Measurements from ENCODE around the gene GRIK3.

The GRIK3 gene

GRCh38 chr1:36829961-36830360 is 204.4 kb downstream of the GRIK3 start:
- no peak for DNase-seq (ENCODE audit: low read depth)

- no peak for DNase-seq (ENCODE audit: low read depth)
Measured at GRCh38 chr1:36829066-36829465, 205.2 kb downstream of the GRIK3 start.

DNA sequence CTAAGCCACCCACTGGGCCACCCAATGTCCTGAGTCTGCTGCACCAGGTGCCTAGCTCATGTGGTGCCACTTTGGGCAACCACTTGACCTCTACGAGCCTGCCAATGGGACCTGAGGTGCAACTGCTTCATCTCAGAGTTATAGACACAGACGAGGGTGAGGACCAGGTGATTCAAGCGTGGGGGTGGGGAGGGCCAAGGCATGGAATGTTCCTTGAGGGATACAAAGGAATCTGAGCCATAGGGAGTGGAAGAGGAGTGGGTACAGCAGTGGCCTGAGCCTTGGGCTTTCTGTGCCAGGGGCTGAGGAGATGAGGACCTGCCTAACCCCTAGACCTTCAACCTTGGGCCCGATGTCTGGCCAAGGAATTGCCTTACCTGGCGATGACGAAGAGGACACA is 209.1 kb downstream of the GRIK3 start:
- no peak for DNase-seq (ENCODE audit: low read depth)

GRCh38 chr1:36824390-36824861 is 209.9 kb downstream of the GRIK3 start:
- no peak for DNase-seq (ENCODE audit: low read depth)

DNA sequence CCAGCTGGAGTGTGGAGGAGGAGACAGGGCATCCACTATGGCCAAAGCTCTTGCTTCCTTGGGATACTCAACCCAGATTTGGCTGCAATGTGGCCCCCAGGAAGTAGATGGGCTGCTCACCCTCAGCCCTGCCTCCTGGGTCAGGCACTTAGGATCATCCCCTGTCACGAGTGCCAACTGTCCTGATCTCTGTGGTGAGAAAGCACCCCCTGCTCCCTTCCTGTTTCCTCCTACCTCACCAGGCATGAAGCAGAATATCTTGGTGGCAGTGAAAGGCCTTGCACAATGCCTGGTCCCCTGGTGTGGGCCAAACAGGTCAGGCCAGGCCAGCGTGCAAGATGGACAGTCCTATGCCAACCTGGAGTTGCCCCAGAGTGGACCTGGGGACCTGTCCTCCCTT is 211.7 kb downstream of the GRIK3 start:
- DNase-seq (ENCODE audit: low read depth), result no peak

GRCh38 chr1:36821386-36821785 is 212.9 kb downstream of the GRIK3 start:
- DNase-seq (ENCODE audit: low read depth), result no peak

DNA sequence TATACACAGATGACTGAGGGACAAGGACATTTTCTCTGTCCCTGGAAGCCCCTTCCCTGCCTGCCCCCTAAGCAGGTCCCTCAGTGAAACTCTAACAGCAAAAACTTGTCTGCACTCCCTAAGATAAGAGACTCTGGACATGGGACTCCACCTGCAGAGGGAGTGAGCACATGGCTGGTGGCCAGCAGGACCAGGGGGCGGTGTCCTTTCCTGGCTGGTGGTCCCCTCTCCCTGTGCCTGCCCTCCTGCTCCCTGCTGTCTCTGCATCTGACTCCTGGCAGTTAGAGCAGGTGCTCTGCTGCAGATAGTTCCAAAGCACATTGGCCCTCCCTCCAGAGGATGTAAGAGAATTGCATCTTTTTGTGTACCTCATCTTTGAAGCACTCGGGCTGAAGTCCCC is 215.5 kb downstream of the GRIK3 start:
- DNase-seq (ENCODE audit: low read depth), result no peak

DNA sequence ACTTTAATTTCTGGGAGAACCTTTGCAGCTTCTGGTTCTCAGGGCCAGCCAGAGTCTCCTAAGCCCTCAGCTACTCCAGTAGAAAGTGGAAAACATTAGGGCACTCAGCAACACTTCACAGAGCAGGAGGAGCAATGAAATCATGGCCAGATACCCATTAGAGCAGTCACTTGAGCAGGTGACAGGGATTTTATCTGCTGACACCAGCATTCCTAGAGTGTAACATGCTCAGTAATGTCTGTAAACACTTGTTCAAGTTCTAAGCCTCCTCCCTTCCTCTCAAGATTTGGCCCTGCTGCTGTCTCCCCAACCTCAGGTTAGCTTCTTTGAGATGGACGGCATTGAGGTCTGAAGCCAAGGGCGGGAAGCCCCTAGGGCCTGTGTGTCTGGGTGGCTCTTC is 218.0 kb downstream of the GRIK3 start:
- no peak for DNase-seq (ENCODE audit: low read depth)

GRCh38 chr1:36814774-36815173 is 219.5 kb downstream of the GRIK3 start:
- no peak for DNase-seq (ENCODE audit: low read depth)

DNA sequence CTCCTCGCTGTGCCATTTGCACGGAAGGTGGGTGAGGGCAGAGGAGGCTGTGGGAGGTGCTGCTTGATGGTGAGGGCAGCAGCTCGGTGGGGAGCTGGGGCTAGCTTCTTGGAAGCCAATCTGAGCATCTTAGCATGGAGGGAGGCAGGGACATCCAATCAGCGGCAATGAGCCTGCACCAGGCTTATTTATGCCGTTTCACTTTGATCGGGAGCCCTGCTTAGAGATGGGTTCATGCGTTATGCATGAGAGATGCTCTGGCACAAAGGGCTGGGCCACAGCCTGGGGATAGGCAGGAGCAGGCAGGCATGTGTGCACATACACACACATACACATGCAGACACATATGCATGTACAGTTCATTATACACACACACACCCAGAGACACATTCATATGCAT is 220.2 kb downstream of the GRIK3 start:
- no peak for DNase-seq (ENCODE audit: low read depth)

DNA sequence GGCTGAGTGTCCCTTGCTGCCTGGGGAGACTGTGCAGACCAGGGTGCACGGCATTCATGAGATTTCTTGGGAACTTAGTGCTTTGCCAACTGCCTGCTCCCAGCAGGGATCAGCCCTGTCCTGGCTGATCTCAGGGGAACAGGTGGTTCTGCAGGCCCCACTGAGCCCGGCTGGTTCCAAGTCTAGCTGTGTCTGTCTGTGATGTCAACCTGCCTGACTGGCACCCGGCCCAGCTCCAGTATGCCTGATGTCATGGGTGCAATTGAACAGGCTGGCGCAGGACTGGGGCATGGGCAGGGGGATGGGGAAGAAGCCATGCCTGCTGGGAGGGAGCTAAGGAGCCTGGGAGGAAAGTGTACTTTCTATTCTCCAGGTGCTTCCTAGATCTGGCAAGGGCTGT is 227.1 kb downstream of the GRIK3 start:
- DNase-seq (ENCODE audit: low read depth), result no peak

DNA sequence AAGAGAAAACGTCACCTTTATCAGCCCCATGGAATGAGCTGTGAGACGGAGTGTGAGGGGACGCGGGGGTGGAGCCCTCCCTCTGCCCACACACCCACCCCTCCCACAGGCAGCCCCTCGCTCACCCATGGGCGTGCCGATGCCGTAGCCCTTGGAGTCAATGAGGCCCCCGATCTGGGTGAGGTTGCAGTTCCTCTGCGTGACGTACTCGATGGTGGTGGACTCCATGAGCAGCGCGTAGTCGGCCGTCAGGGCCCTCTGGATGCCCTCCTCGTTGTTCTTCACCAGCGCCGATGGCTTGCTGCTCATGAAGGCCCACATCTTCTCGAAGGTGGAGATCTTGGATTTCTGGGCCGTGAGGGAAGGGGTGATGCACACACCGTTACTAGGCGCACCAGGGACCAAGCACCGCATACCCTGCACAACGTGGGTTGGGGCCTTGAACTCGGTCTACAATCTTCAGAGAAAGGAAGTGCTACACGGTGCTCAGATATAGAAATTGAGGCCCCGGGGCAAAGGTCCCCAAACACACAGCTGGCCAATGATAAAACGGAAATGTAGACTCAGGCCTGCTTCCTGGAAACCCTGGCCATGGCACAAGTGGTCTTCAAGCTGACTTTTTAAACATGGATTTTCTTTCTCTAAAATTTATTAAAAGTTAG is 228.2 kb downstream of the GRIK3 start:
- DNase-seq (ENCODE audit: low read depth), result no peak

DNA sequence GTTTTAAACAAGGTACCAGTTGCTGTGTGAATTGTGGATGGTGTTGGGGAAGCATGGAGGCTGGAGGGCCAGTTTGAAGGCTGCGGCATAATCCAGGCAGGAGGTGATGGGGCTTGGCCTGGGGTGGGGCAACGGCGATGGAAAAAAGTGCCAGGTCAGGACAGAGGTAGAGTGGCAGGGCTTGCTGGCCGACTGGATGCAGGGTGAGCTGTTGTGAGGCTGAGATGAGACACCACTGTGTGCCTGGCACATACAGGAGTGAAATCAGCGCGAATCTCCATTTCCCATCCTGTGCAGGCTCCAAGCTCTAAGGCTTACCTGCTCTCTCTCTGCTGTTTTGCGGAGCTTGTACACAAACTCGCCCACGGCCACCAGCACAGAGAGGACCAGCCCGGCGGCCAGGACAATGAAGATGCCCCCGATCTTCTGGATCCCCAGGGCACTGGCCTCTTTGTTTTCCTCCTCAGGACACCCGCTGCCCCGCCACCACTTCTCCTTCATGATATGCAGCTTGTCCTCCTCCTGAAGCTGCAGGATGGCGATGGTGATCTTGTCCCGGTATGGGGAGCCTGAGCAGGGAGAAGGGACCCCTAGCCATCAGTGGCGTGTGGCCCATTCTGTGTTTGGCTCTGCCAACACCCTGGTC is 229.5 kb downstream of the GRIK3 start:
- DNase-seq (ENCODE audit: low read depth), result no peak

- DNase-seq (ENCODE audit: low read depth), result no peak
Measured at GRCh38 chr1:36803868-36804570, 230.3 kb downstream of the GRIK3 start.

- DNase-seq (ENCODE audit: low read depth), result no peak
Measured at GRCh38 chr1:36802018-36802417, 232.3 kb downstream of the GRIK3 start.

DNA sequence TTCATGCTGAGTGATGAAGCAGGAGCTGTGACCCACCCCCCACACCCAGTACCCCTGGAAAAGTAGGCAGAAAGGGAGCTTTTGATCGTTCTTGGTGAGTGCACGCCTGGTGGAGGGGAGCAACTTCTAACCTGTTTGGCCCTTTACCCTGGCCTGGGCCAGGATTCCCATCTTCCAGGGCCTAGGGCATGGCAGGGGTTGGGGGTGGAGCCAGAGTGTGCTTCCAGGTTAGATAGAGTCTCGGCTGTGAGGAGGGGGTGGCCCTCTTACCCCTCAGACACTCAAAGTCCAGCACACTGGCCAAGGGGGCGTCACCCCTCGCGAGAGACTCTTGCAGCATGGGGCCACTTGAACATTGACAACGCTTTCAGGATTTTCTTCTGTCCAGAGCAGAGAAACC is 236.6 kb downstream of the GRIK3 start:
- no peak for DNase-seq (ENCODE audit: low read depth)

- no peak for DNase-seq (ENCODE audit: low read depth)
Measured at GRCh38 chr1:36796733-36797132, 237.6 kb downstream of the GRIK3 start.

- DNase-seq (ENCODE audit: low read depth), result no peak
Measured at GRCh38 chr1:36796106-36796590, 238.2 kb downstream of the GRIK3 start.

- DNase-seq (ENCODE audit: low read depth), result no peak
Measured at GRCh38 chr1:36794460-36794859, 239.9 kb downstream of the GRIK3 start.

DNA sequence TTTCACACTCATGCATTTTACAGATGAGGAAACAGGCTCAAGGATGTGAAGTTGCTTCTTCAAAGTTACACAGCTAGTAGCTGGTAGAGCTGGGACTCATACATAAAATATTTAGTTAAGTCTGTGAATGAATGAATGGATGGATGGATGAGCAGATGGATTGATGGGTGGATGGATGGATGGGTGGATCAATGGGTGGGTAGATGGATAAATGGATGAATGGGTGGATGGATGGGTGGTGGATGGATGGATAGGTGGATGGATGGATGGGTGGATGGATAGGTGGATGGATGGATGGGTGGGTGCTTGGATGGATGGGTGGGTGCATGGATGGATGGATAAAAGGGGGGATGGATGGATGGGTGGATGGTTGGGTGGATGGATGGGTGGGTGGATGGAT is 240.9 kb downstream of the GRIK3 start:
- DNase-seq (ENCODE audit: low read depth), result no peak

DNA sequence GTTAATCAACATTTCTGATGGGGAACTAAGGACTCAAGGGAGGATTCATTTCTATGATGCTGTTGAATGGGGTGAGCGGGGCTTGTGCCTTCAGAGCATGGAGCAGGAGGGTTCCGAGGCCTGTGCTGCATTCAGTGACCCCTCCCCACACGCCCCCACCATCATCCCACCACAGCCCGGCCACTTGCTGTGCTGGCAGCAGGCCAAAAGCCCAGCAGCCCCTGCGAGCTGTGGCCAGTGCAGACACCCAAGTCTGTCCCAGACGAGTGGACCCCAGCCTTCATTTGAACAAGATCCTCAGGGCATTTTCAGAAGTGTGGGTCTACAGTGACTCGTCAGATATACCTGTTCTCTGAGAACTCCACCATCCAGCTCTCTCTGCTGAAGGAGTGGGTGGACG is 242.0 kb downstream of the GRIK3 start:
- DNase-seq (ENCODE audit: low read depth), result no peak

GRCh38 chr1:36790191-36790590 is 244.1 kb downstream of the GRIK3 start:
- no peak for DNase-seq (ENCODE audit: low read depth)

GRCh38 chr1:36789535-36789934 is 244.8 kb downstream of the GRIK3 start:
- no peak for DNase-seq (ENCODE audit: low read depth)
